Right lobe of liver (tissue), 4 donors: Measurements from ENCODE around the gene SMIM3.

ENCODE experiments used
- POLR2A ChIP-seq: fragments of 450-650 bp; IDR thresholded peaks from one replicate; pipeline ENCODE4 v1.6.1; 2017; ENCODE audit warnings: antibody characterized with exemption, mild to moderate bottlenecking
- TF ChIP-seq, protein P1 (sequence below), 4 donors: fragments of 200-600 bp in 3 of 4; fragments of 450-650 bp in 1 of 4; IDR thresholded peaks; one replicate each; pipeline versions ENCODE4 v1.5.1 to v1.8.0; 2016 to 2022; ENCODE audit warnings: antibody characterized with exemption in 4 of 4, mild to moderate bottlenecking in 2 of 4
- donor health status: DM: no; HTN: no; CAD: no.
- donor health status: DM: no; HTN: no; CAD: no.
- donor health status: DM: no; HTN: yes; CAD: no.

- TF ChIP-seq, protein P1, sequence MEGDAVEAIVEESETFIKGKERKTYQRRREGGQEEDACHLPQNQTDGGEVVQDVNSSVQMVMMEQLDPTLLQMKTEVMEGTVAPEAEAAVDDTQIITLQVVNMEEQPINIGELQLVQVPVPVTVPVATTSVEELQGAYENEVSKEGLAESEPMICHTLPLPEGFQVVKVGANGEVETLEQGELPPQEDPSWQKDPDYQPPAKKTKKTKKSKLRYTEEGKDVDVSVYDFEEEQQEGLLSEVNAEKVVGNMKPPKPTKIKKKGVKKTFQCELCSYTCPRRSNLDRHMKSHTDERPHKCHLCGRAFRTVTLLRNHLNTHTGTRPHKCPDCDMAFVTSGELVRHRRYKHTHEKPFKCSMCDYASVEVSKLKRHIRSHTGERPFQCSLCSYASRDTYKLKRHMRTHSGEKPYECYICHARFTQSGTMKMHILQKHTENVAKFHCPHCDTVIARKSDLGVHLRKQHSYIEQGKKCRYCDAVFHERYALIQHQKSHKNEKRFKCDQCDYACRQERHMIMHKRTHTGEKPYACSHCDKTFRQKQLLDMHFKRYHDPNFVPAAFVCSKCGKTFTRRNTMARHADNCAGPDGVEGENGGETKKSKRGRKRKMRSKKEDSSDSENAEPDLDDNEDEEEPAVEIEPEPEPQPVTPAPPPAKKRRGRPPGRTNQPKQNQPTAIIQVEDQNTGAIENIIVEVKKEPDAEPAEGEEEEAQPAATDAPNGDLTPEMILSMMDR (IDR thresholded peaks at IDR 0.05): no peak
- TF ChIP-seq POLR2A: no peak
Measured at GRCh38 chr5:150777685-150778084, 872 bp upstream of the SMIM3 start.
